NCI-H1694 treated with DMSO at 0.1 percent for 48 hours (cell line): ENCODE results near the gene KSR2.

ENCODE experiments used
- DNase-seq: peaks from one replicate; lab custom pipeline; 2025; lab: John Stamatoyannopoulos, UW

The KSR2 gene

DNA sequence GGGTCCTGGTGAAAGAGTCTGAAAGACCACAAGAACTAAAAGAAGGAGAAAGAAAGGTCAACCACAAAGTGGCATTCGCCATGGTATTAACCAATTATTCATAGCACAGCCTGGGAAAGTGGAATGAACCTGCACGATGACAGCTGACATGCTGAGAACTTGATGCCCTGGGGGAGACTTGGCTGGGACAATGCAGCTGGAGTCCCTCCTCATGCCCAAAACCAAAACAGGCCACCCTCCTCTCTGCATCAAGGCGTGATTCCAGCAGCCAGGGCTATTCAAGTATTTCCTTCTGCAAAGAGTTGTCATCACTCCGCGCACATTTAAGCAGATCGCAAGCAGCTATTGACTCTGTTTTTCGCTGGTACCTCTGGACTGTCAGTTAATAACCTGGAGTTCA is 440.3 kb downstream of the KSR2 start:
- DNase-seq = no peak

DNA sequence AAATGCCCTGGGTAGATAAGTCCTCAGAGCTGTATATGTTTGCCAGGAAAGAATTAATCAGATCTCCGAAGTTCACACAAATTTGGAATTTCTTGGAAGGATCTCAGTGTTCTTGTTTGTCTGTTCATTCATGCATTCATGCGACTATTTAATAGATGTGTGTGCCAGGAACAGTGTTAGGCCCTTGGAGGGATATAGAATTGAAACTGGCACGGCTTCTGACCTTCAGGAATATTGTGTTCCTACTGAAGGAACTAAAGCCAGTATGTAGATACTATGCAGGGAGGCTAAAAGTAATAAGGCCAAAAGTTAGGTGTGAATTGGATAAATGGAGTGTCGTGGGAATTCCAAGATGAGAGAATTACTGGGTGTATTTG is 441.3 kb downstream of the KSR2 start:
- DNase-seq = no peak

DNA sequence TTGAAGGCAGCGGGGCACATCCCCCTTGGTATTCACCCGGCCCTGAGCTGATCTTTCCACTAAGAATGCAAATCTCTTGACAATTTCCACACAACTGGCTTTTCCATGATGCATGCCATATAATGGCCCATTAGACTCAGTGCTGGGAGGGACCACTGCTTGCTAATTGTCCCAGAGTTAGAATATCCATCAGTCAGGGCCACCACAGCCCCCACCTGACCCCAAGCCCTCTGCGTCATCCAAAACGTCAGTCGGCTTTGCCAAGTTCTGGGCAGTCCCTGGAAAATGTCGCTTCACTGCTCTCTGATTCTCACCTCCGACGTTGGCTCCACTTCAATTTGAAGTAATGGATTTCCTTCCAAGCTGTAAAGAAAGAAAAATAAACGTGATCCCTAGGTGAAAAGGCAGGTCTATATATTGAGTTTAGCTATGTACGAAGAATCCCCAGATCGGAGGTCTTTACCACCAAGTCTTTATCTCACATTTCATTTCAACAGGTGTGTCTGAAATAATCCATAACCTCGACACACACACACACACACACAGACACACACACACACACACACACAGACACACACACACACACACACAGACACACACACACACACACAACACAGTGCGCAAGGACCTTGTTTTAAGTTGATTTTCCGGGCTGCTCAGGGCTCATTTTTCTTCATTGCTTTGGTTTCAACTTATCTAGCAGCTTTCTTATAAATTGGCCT is 441.9 kb downstream of the KSR2 start:
- no peak for DNase-seq

DNA sequence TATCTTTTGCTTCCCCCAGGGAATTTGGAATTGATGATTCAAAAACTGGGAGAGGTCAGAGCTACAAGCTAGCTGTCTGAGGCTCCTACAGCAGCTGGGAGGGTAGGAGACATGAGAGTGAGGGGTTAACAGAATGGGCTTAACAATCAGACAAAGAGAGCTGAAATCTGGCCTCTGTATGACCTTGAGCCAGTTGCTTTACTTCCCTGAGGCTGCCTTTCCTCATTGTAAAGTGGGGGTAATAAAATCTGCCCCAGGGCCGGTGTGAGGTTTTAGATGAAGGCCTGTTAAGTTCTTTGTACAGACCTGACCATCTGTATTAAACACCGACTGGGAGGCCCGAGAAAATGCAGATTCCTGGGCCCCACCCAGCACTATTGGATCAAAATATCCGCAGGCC is 443.0 kb downstream of the KSR2 start:
- no peak for DNase-seq

DNA sequence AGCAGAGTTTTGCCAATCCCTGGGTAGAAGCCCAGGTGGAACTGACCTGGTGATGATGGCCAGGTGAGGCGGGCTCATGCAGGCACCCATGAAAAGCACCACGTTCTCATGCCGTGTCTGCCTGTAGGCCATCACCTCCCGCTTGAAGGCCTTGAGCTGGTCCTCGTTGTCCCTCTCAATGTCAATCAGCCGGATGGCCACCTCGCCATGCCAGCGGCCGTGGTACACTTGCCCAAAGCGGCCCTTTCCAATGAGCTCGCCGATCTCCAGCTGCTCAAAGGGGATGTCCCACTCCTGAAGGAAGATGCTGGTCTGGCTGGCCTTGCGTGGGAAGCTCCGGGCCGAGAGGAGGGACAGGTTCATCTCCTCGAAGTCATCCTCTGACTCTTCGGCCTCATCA is 444.0 kb downstream of the KSR2 start:
- no peak for DNase-seq

DNA sequence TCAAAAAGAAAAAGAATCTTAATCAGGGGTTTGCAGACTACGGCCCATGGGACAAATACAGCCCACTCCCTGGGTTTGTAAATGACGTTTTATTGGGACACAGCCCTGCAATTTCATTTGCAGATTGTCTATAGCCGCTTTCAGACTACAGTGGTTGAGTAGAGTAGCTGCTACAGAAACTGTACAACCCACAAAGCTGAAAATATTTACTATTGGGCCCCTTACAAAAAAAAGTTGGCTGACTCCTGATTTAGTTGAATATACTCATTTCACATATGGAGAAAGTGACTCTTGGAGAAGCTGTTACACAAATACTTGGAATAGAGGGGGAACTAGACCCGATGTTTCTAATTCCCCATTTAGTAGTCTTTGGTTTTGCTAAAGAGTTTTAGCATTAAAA is 444.8 kb downstream of the KSR2 start:
- no peak for DNase-seq

DNA sequence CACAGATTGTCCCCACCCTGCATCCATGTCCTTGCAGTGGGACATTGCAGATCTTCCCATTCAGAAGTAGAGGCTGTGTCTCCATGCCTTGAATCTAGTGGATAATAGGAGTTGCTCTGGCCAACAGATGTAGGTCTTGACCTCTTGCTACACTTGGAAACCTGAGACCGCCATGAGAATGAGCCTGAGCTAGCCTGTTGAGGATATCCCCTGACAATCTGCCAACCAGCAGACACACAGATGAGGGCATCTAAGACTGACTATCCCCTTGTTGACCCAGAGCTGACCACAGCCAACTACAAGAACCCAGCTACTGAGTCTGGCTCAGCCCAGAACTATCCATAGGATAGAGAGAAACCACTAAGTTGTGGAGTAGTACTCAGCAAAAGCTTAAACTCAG is 446.2 kb downstream of the KSR2 start:
- no peak for DNase-seq

DNA sequence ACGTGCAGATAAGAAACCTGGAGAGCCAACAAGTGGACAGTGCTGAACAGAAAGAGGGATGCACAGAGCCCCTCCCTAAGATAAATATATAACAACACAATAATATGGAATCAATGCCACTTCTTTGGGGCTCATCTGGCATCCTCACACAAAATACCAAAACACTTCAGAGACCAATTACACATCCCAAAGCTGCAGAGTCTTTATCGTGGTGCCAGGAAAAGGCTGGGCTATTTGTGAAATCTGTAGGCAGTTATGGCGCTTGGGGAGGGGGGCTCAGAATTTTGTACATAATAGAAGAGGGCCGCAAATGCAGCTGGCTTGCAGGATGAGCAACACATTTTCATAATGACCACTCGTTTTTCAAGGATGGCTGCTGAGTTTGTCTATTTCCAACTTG is 446.9 kb downstream of the KSR2 start:
- no peak for DNase-seq

DNA sequence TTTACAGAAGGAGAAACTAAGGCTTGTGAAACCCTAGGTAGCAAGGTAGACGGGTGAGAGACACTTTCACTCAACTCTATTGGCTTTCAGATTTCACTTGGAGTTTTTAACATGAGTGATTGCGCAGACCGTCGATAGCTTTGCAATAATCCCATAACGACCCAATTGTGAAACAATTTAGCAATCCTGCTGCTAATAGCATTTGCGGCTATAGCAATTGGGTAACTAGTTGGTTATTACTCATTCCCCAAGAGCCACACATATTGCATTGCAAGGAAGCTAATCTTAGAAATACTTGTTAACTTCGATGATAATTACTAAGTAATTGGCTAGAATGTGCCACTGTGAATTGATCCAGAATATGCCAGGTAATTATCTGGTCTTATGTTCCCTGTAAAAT is 447.4 kb downstream of the KSR2 start:
- no peak for DNase-seq

DNA sequence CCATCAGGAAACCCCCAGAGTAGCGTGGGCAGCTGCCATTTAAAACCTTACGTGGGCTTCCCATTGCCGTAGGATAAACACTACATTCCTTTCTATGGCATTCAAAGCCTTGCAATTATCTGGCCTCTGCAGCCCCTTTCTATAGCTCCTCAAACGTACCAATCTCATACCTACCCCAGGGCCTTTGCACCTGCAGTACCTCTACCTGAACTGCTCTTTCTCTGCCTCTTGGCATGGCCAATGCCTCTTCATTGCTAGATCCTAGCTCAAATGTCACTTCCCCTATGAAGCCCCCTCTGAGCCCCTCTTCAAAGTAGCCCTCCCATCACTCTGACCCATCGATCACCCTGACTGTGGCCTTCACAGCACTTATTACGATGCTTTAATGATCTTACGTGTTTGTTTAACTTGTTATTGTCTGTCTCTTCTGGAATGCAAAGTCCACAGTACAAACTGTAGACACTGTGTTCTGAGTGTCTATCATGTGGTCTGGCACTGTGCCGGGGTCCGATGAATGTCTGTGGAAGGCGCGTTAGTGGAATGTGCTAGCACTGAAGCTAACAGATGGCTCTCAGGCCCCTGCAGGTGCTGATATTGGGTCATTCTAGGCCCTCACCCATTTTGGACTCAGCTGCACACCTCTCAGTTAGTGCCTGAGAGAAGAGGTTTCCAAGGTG is 450.1 kb downstream of the KSR2 start:
- DNase-seq = no peak

DNA sequence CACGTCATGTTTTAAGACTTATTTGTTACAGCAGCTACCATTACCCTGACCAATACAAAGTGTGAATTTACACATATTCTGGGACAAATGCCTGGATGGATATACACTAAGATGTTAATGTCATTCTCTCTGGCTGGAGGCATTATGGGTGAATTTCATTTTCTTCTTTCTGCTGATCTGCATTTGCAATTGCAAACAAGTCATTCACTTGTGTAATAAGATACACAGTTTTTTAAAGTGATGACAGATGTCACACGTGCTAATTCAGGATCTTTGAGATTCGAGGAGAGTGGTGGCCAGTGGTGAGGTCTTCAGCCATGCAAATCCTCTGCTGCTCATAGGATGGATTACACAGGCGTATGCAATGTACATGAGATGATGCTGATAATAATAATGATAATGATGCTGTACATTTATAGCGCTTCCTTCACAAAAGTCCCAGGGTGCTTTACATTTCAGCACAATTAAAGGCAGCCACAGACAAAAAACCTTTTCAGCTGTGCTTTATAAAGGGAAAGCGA is 451.5 kb downstream of the KSR2 start:
- DNase-seq = no peak

DNA sequence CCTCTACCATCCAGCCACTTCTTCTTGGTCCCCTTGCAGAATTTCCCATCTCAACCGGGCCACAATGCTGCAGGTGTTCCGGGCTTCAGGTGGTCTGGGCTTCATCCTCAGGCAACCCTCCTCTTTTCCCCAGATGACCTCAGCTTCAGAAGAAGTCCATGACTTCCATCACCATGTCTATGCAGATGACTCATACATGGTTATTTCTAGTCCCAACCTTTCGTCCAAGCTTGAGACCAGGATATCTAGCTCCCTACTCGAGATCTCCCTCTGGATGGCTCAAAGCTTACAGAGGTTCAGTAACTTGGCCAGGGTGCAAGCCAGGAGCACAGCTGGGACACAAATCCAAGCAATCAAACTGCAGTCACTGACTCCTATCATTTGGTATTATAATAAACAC is 452.8 kb downstream of the KSR2 start:
- no peak for DNase-seq

DNA sequence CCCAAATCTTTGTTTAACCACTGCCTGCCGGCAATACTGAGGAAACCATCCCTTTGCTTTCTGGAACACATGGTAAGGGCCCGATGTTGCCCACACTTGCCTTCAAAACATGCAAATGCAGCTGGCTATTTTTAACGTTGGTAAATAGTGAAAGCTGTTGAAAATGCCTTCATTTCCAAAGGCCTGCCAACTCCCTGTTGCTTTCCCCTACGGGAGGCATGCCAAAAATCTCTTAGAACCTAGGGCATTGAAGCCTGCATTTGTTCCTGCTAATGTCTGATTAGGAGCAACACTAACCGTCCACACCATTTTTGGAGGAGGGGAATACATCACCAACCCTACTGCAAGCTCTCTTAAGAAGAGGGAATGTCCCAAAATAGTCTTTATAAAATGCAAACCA is 454.8 kb downstream of the KSR2 start:
- peak; percentile 96 for DNase-seq

DNA sequence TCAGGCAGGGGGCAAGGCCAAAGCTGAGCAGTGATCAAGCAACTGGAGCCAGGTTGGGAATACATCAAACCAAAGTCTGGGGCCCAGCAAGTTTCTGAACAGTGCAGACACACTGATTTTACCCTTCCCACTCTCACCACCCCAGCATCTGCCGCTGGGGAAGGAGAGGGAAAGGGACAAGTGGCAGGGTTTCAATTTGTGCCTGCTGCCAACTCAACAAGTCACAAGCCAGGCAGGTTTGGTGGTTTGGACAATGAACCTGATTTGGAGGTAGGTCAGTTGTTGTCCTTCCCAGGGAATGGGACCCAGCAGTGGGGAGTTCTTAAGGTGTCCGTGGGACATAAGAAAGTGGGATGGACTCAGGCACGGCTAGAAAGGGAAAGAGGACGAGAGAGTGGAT is 455.4 kb downstream of the KSR2 start:
- peak; percentile 54 for DNase-seq

DNA sequence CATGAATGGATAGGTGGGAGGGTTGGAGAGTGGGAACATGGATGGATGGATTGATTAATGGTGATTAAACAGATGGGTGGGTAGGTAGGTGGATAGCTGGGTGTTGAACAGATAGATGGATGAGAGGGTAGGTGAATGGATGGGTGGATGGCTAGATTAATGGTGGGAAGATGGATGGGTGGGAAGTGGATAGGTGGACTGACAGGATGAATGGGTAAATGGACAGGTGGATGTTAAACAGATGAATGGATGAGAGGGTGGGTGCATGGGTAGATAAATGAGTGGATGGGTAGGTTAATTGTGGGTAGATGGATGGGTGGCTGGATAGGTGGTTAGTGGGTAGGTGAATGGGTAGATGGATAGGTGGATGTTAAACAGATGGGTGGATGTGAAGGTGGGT is 460.3 kb downstream of the KSR2 start:
- no peak for DNase-seq

DNA sequence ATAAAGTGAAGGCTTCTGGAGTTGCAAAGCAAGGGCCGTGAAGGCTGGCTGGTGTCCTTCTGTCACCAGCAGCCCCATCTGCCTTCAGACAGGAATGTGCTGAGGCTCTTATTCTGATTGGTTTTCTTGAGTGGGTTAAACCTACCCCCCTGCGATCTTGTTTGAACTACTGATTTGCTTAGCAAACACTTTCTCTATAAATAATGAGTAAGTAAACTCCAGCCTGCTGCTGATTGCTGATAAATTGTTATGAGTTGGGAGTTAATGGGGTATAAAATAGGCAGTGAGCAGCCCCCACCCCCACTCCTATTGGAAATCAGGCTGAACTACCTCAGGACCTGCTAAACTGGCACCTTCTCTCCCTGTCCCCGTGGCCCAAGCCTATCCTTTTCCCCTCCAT is 461.2 kb downstream of the KSR2 start:
- peak; percentile 38 for DNase-seq

DNA sequence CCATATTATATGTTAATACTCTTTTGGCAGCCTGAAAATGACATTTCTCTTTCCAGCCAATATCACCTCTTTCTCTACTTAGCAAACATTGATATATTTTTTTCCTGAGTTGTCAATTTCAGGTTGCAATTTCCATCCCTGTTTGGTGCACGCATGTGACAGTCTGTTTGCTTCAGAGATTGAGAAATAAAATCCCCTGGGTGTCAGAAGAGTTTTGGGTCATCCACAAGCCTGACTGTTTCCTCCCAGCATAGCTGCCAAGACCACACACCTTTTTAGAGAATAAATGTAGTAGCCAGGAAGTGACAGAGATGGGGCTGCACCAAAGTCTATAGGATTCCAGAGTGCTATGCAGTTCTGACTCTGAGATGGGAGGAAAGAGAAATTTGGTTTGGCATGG is 462.5 kb downstream of the KSR2 start:
- no peak for DNase-seq

DNA sequence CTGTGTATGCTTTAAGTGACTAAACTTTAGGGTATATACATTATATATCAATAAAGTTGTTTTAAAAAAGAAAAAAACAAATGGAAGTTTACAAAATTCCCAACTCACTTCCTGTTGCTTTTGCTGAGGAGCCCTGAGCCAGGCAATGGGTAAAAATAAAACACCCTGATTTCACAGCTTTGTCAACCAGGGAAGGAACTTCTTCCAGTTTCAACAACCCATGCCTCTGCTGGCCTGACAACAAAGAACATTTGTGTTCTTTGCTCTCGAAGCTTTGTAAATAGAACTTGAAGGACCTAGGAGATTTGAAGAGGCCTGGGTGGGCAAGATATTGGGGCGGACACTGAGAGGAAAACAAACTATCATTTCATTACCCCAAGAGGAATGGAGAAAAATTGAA is 466.2 kb downstream of the KSR2 start:
- no peak for DNase-seq

DNA sequence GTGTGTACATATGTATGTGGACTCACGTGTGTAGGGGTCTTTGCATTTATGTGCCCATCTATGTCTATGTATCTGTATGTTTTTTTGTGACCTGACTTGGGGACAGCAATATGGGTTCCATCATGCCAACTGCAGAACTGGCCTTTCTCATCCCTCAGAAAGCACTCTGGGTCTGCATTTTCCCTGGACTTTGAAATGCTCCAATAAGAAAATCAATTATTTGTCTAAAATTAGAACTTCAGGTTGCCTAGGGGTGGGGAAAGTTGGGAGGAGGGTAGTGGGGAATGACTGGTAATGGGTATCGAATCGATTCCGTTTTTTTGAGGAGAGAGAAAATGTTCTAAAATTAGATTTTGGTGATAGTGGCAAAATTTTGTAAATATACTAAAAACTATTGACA is 466.6 kb downstream of the KSR2 start:
- no peak for DNase-seq

DNA sequence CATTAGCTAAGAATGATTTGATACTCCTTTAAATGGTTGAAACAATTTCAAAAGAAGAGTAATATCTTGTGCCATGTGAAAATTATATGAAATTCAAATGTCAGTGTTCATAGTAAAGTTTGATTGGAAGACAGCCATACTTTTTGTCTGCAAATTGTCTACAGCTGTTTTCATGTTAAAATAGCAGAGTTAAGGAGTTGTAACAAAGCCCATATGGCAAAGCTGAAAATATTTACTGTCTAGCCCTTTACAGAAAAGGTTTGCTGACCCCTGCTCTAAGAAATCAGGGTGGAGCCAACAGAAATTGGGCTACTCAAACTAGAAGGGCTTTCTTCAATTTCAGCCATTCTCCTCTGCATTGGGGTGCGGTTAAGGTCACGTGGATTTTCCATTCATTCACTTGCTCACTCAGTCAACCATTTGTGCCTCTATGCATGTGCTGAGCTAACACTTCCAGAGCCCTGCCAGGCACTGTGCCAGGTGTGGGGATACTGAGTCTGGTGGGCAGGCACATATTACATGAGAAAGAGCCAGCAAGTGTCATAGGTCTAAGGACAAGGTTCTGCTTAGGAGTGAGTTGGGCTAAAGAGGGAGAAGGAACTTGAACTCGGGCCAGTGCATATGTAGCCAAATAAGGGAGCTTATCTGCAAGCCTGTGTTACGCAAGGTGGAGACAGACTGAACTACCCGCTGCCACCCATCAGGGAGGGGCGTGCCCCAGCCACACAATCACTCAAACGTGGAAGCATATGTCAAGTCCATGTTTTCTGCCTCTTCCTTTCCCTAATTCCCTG is 467.5 kb downstream of the KSR2 start:
- DNase-seq = no peak

DNA sequence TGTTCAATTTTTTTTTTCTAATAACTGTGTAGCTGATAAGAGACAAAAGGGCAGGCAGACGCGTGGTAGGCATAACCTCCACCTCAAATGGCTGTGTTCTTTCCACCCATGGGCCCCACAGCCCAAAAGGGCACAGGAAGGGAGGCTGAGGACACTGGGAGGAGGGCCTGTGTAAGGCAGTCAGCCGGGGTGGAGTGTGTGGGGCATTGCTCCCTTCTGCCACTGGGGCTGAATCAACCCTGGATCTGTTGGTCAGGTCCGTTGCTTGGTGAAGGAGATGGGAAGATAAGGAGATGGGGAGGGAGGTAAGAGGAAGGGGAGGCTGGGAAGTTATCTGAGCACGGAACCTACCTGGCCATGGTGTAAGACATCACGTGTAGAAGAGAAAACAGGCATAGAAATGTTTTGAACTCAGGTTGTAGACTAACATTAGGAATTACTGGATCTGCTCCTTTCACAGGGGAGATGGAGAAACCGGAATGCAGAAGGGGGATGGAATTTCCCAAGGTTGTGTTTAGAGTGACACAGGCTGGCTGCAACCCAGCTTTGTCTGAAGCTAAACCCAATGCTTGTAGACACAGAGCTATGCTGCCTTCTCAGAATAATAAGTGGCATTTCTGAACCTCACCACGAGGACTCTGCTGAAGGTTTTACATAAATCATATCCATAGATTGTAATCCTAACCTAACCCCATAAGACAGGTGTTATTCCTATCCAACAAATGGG is 468.9 kb downstream of the KSR2 start:
- DNase-seq = no peak

DNA sequence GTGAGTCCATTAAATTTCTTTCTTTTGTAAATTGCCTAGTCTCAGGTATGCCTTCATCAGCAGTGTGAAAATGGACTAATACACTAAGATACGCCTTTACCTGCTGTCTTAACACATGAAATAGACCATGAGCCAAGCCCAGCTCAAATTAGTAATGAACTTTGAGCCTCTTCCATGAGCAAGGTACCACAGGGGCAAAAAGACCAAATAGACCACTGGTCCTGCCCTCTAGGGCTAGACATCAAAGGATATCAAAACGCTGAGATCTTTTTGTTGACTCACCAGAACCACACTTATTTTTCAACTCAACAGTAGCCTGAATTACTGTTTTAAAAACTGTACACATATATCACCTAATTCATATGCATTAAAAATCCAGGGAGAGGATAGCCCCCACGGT is 469.9 kb downstream of the KSR2 start:
- no peak for DNase-seq
